GM23248 (cell line): Measurements from ENCODE around the gene ATP5F1D. TPM values are rescaled to one million over a fixed set of nuclear protein-coding genes. Genes with fewer than 3 reads are reported as not detected.
A peak's percentile ranks its signal among the peaks of the same experiment; 100 is the strongest.

Experiments
- DNase-seq: peaks from one replicate; pipeline ENCODE4 v3.0.0-alpha.2; 2015
- H2AFZ ChIP-seq: fragments of 200-600 bp; sonication (generic); 2 replicates; pipeline ENCODE4 v1.6.1; 2016; ENCODE audit warnings: antibody characterized with exemption
- H3F3A ChIP-seq: fragments of 200-600 bp; sonication (generic); 2 replicates; pipeline ENCODE4 v1.6.1; 2016; ENCODE audit warnings: mild to moderate bottlenecking, antibody characterized with exemption, mixed run types; ENCODE audit not compliant: insufficient read depth
- H3K27ac ChIP-seq: fragments of 200-600 bp; sonication (generic); 2 replicates; pipeline ENCODE4 v1.5.1; 2016; ENCODE audit warnings: mild to moderate bottlenecking
- H3K27me3 ChIP-seq: fragments of 200-600 bp; sonication (generic); replicated peaks from 2 replicates; pipeline ENCODE4 v1.6.1; 2016; ENCODE audit warnings: mild to moderate bottlenecking; ENCODE audit not compliant: insufficient read depth
- H3K36me3 ChIP-seq: fragments of 200-600 bp; sonication (generic); 2 replicates; pipeline ENCODE4 v1.6.1; 2016; ENCODE audit warnings: low read depth, mild to moderate bottlenecking
- H3K4me1 ChIP-seq: fragments of 200-600 bp; sonication (generic); 2 replicates; pipeline ENCODE4 v1.6.1; 2016; ENCODE audit warnings: mild to moderate bottlenecking; ENCODE audit not compliant: insufficient read depth
- H3K4me2 ChIP-seq: fragments of 200-600 bp; sonication (generic); one replicate; pipeline ENCODE4 v1.6.1; 2016; ENCODE audit warnings: mild to moderate bottlenecking; ENCODE audit not compliant: unreplicated experiment
- H3K4me3 ChIP-seq: fragments of 200-600 bp; sonication (generic); 2 replicates; pipeline ENCODE4 v1.5.1; 2016; ENCODE audit warnings: mild to moderate bottlenecking
- H3K79me2 ChIP-seq: fragments of 200-600 bp; sonication (generic); 2 replicates; pipeline ENCODE4 v1.6.1; 2016; ENCODE audit warnings: mild to moderate bottlenecking; ENCODE audit not compliant: insufficient read depth
- H3K9ac ChIP-seq: fragments of 200-600 bp; sonication (generic); 2 replicates; pipeline ENCODE4 v1.6.1; 2016; ENCODE audit warnings: mild to moderate bottlenecking
- H3K9me2 ChIP-seq: fragments of 200-600 bp; sonication (generic); 2 replicates; pipeline ENCODE4 v1.6.1; 2016; ENCODE audit warnings: mixed run types, mild to moderate bottlenecking, moderate library complexity; ENCODE audit not compliant: insufficient read depth
- H3K9me3 ChIP-seq: fragments of 200-600 bp; sonication (generic); one replicate; pipeline ENCODE4 v1.6.1; 2017; ENCODE audit warnings: low read depth
- H4K20me1 ChIP-seq: fragments of 200-600 bp; sonication (generic); 2 replicates; pipeline ENCODE4 v1.6.0; 2016; ENCODE audit not compliant: insufficient read depth
- EZH2 ChIP-seq: fragments of 200-600 bp; sonication (generic); IDR thresholded peaks from 2 replicates; pipeline ENCODE4 v1.6.1; 2018; ENCODE audit warnings: antibody characterized with exemption, mild to moderate bottlenecking; ENCODE audit not compliant: insufficient read depth, poor library complexity, severe bottlenecking
- EZH2phosphoT487 ChIP-seq: fragments of 200-600 bp; sonication (generic); IDR thresholded peaks from 2 replicates; pipeline ENCODE4 v1.6.1; 2018; ENCODE audit warnings: antibody characterized with exemption, moderate library complexity, mild to moderate bottlenecking, low read depth; ENCODE audit not compliant: insufficient read depth
- WGBS, 2 experiments: methylation state at CpG; one replicate each; pipeline ENCODE4 v1.1.6; 2015 to 2017; ENCODE audit warnings: low lambda C conversion rate in 2 of 2, low coverage in 1 of 2; ENCODE audit errors: missing lambda C conversion rate in 2 of 2; 5-methylcytosine and 5-hydroxymethylcytosine counted together
- in situ Hi-C: fragments of 300-500 bp; cut with MboI; formaldehyde crosslinking; loops from 2 replicates; pipeline ENCODE4 v1.15.0; 2020
- polyA plus RNA-seq: library from polyadenylated mRNA; unstranded; fragments of >200 nt; fragmentation: Nextera tagmentation; extraction: Ambion mirVana; gene quantifications from 2 replicates; pipeline ENCODE4 v1.2.1, GENCODE V29; 2016
- total RNA-seq: library from RNA; depleted of rRNA; stranded (reverse); fragments of >200 nt; shearing (Covaris generic); gene quantifications from 2 replicates; pipeline ENCODE4 v1.2.3, GENCODE V29; 2014

Gene ATP5F1D
- total and polyA plus RNA-seq, 2 experiments from 2014 or later: 38.9 to 287 TPM

DNA sequence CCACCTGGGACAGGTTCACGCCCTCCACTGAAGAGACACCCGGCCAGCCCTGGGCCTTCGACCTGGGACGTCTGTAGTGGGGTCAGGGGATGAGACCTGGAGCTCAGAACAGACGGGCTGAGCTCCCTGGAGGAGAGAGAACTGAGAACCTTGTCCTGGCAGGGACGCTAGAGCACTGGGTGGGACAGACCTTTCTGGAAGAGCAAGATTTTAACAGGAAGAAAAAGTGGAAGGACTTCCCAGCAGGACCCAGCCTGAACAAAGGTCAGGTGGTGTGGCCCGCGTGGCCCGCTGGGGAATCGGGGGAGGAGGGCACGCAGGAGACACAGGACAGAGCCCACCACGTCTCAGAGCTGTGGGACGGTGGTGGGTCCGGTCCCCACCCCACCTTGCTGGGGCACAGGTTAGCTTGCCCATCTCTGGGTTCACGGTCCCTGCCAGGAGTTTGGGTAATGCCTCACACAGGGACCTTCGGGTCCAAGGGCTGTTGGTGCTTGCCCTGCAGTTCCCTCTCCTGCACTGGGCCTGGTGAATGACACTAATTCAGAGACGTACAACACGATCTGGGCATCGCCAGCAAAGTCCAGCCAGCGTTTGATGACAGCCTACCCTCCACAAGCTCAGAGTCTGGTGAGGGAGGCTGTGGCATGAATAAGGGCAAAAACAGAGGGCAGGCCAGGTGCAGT is 42.9 kb downstream of the ATP5F1D start:
- 61 to 67% methylated on average over 20 of the region's 20 CpGs for WGBS, 2 experiments
- no peak overlapping the region for H3K9ac ChIP-seq
- DNase-seq: no peak
- H3K27me3 ChIP-seq: peaks cover 38% of the 10 kb centered on the region
- in situ Hi-C loops: no loop called here
- no peak overlapping the region for H2AFZ ChIP-seq
- H3K4me3 ChIP-seq: no peak overlapping the region
- no peaks in the 10 kb centered on the region for H3K9me3 ChIP-seq
- no peaks in the 10 kb centered on the region for H3K79me2 ChIP-seq
- H3K9me2 ChIP-seq: no peaks in the 10 kb centered on the region
- 0 out of 2 replicates have a peak, but pooled peaks cover 5% of the 10 kb centered on the region for H3F3A ChIP-seq
- H3K36me3 ChIP-seq: no peaks in the 10 kb centered on the region
- H3K4me1 ChIP-seq: no peaks in the 10 kb centered on the region
- no peak overlapping the region for H3K27ac ChIP-seq
- no peaks in the 10 kb centered on the region for H4K20me1 ChIP-seq
- no peak for TF ChIP-seq EZH2phosphoT487
- no peak for TF ChIP-seq EZH2
- no peak overlapping the region for H3K4me2 ChIP-seq

DNA sequence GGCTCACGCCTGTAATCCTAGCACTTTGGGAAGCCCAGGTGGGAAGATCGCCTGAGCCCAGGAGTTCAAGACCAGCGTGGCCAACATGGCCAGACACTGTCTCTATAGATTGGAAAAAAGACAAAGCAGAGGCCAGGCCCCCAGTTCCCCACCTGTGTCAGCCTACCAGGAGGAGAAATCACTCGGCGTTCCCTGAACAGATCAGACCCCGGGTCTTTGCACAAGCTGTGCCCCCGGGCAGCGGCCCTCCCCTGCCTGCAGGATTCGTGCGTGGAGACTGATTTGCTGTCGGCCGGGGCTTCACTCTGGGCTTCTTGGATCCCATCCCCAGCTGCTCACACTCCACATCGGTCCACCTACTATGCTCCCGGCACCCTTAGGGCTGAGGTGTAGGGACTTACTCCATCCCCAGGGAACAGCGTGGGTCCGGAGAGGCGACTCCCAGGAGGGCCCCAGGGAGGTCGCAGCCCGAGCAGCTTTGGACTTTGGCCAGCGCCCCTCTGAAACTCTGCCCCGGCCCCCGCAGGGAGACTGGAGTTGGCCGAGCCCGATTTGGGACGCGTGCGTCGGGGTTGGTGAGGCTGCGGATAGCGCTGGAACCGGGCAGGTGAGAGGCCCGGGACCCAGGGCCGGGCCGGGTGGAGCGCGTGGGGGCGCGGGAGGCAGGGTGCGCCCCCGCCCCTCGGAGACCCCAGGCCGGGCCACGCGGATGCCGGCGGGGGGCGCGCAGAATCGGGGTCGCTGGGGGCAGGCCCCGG is 43.6 kb downstream of the ATP5F1D start:
- H3K27me3 ChIP-seq: peaks cover 38% of the 10 kb centered on the region
- H3K4me2 ChIP-seq: no peak overlapping the region
- 12 to 21% methylated on average over 30 to 51 of the region's 51 CpGs for WGBS, 2 experiments
- in situ Hi-C loops: no loop called here
- H3K36me3 ChIP-seq: no peaks in the 10 kb centered on the region
- no peaks in the 10 kb centered on the region for H3K9me2 ChIP-seq
- no peak overlapping the region for H3K4me3 ChIP-seq
- no peak for TF ChIP-seq EZH2phosphoT487
- peak; percentile 87 for TF ChIP-seq EZH2
- H2AFZ ChIP-seq: no peak overlapping the region
- no peaks in the 10 kb centered on the region for H3K79me2 ChIP-seq
- no peaks in the 10 kb centered on the region for H4K20me1 ChIP-seq
- 0 out of 2 replicates have a peak, but pooled peaks cover 1% of the 10 kb centered on the region for H3F3A ChIP-seq
- H3K9me3 ChIP-seq: no peaks in the 10 kb centered on the region
- H3K9ac ChIP-seq: no peak overlapping the region
- no peak for DNase-seq
- no peaks in the 10 kb centered on the region for H3K4me1 ChIP-seq
- no peak overlapping the region for H3K27ac ChIP-seq

DNA sequence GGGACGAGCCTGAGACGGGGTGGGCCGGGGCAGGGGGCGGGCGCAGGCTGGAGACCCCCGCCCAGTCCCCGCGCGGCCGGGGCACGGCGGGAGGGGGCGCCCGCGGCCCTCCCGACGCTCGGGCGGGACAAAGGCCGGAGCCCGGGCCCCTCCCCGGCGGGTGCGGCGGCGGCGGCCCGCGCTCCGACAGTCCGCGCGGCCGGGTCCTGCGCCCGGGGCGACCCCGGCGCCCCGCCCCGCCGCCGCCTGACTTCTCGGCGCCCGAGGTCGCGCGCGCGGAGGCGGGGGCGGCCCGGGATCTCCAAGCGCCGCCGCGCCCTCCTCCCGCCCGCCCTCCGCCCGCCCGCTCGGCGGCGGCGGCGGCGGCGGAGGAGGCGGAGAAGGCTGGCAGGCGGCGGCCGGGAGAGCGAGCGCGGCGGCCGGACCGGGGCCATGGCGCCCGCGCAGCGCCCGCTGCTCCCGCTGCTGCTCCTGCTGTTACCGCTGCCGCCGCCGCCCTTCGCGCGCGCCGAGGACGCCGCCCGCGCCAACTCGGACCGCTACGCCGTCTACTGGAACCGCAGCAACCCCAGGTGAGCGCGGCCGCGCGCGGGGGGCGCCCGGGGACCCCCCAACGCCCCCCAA is 44.3 kb downstream of the ATP5F1D start, which contains the start of gene EFNA2:
TSS of gene EFNA2 (plus strand) at position 137 of the 624 bp plus-strand sequence. CDS start at position 433, 296 bp downstream.
- WGBS, 2 experiments: 2 to 5% methylated on average over 12 to 47 of the region's 113 CpGs
- in situ Hi-C loops: no loop called here
- Histone ChIP-seq H2AFZ (no peak within 1 kb of the TSS), H3F3A (no peaks in the 10 kb centered on the region), H3K27me3 (peaks cover 38% of the 10 kb centered on the region), H3K9me2 (no peaks in the 10 kb centered on the region), H3K27ac (no peak within 1 kb of the TSS), H3K9me3 (no peaks in the 10 kb centered on the region), H3K4me2 (no peak within 1 kb of the TSS), H3K36me3 (no peaks in the 10 kb centered on the region), H3K4me3 (no peak within 1 kb of the TSS), H3K4me1 (no peaks in the 10 kb centered on the region), H3K79me2 (no peaks in the 10 kb centered on the region), H3K9ac (no peak within 1 kb of the TSS), H4K20me1 (no peaks in the 10 kb centered on the region)
- DNase-seq: no peak
- TF ChIP-seq EZH2phosphoT487 (no peak), EZH2 (no peak)

DNA sequence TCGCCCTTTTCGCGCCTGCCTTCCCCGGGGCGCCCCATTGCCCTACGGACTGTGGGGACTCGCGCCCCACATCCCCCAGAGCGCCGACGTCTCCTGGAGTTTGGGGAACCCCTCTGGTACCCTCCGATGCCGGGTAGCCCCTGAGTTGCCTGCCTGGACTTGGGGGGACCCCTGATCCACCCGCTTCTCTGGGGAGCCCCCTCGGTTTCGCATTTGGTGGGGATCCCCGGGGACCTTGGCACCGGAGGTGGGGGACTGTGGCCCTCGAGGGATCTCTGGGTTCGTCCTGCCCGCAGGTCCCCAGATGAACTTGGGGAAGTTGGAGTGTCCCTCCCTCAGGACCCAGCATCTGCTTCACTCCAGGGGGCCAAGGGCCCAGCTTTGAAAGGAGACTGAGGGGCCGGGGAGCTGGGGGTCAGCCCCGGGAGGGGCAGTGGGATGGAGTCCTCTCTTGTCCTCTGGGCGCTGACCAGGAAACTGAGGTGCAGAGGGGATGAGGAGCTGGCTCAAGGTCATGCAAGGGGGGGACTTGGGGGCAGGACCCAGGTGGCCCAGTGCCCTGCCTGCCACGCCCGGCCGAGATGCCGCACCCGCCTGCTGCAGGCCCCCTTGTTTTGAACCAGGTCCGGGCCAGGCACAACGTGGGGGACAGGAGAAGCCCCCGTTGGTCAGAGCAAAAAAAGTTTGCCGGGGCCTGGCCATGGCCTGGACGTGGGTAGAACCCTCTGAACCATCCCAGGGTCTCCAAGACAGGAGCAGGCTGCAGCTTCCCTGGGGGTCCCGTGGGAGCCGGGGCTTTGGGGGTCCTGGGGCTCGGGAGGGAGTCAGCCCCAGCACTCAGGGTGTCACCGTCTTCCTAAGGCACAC is 45.2 kb downstream of the ATP5F1D start:
- Histone ChIP-seq H3K9me2 (no peaks in the 10 kb centered on the region), H3K4me2 (no peak overlapping the region), H3K4me1 (no peaks in the 10 kb centered on the region), H3K9ac (no peak overlapping the region), H4K20me1 (no peaks in the 10 kb centered on the region), H3K27ac (no peak overlapping the region), H3K36me3 (no peaks in the 10 kb centered on the region), H3K27me3 (peaks cover 38% of the 10 kb centered on the region), H3K4me3 (no peak overlapping the region), H2AFZ (no peak overlapping the region), H3F3A (no peaks in the 10 kb centered on the region), H3K79me2 (no peaks in the 10 kb centered on the region), H3K9me3 (no peaks in the 10 kb centered on the region)
- TF ChIP-seq EZH2 (peak; percentile 96), EZH2phosphoT487 (0 out of 2 replicates have a peak, but pooled peaks have one; percentile 47)
- DNase-seq: no peak
- 12 to 16% methylated on average over 29 to 37 of the region's 38 CpGs for WGBS, 2 experiments
- in situ Hi-C loops: no loop called here
